DMS53 treated with DMSO at 0.1 percent for 48 hours (cell line): ENCODE measurements around the gene SKAP1.
"Not testable (repeated sequence)": the region's sequence is repeated elsewhere in the genome, so short reads cannot be mapped to it uniquely, and the experiment has no call there.

Experiments
- DNase-seq: peaks from one replicate; lab custom pipeline; 2025; ENCODE audit not compliant: unreplicated experiment; lab: John Stamatoyannopoulos, UW

Gene SKAP1

GRCh38 chr17:48449335-48449734, 19.3 kb upstream of the SKAP1 start:
- not testable (repeated sequence) for DNase-seq

GRCh38 chr17:48445248-48445620, 15.2 kb upstream of the SKAP1 start:
- DNase-seq, result no peak

- no peak for DNase-seq
Observed at GRCh38 chr17:48444516-48445247, 14.7 kb upstream of the SKAP1 start.

GRCh38 chr17:48443712-48444111, 13.7 kb upstream of the SKAP1 start:
- no peak for DNase-seq

- no peak for DNase-seq
Observed at GRCh38 chr17:48442819-48443218, 12.8 kb upstream of the SKAP1 start.

GRCh38 chr17:48441862-48442261, 11.8 kb upstream of the SKAP1 start:
- DNase-seq, result no peak

GRCh38 chr17:48441231-48441711, 11.3 kb upstream of the SKAP1 start:
- no peak for DNase-seq

- DNase-seq, result no peak
Observed at GRCh38 chr17:48440669-48441068, 10.7 kb upstream of the SKAP1 start.

GRCh38 chr17:48439875-48440505, 10.0 kb upstream of the SKAP1 start:
- no peak for DNase-seq

GRCh38 chr17:48439110-48439850, 9.3 kb upstream of the SKAP1 start:
- DNase-seq, result no peak

- DNase-seq, result no peak
Observed at GRCh38 chr17:48438516-48439061, 8.6 kb upstream of the SKAP1 start.

GRCh38 chr17:48433896-48434295, 3.9 kb upstream of the SKAP1 start:
- DNase-seq, result no peak

GRCh38 chr17:48432820-48433775, 3.1 kb upstream of the SKAP1 start:
- DNase-seq, result no peak

GRCh38 chr17:48429156-48429555, 858 bp downstream of the SKAP1 start:
- no peak for DNase-seq

GRCh38 chr17:48427598-48427997, 2.4 kb downstream of the SKAP1 start:
- DNase-seq, result no peak

- DNase-seq, result no peak
Observed at GRCh38 chr17:48426761-48427500, 3.1 kb downstream of the SKAP1 start.

GRCh38 chr17:48426019-48426665, 3.9 kb downstream of the SKAP1 start:
- DNase-seq, result no peak

GRCh38 chr17:48422060-48422459, 8.0 kb downstream of the SKAP1 start:
- not testable (repeated sequence) for DNase-seq

- DNase-seq, result no peak
Observed at GRCh38 chr17:48420823-48421222, 9.2 kb downstream of the SKAP1 start.
